Panc1 (cell line): ENCODE measurements around the gene IGF2R. TPM values are rescaled to one million over a fixed set of nuclear protein-coding genes. Genes with fewer than 3 reads are reported as not detected.

Source experiments
- ATAC-seq: fragments of 200-7000 bp; cut with Tn5 transposase; 2 replicates; pipeline ENCODE4 v1.9.1; 2020; ENCODE audit warnings: mild to moderate bottlenecking, moderate library complexity
- BruUV-seq: library from RNA; stranded (reverse); fragments of 400-500 nt; replicated peaks from 2 replicates; lab custom pipeline; 2021; lab: Mats Ljungman, UMichigan
- CTCF ChIA-PET: fragments of 300-600 bp; sonication (Branson Sonifier 250); formaldehyde crosslinking; loops from one replicate; lab custom pipeline; 2022; ENCODE audit warnings: antibody characterized with exemption; lab: Charles Lee
- POLR2A ChIA-PET: fragments of 300-600 bp; sonication (Branson Sonifier 250); formaldehyde crosslinking; loops from one replicate; lab custom pipeline; 2022; ENCODE audit warnings: antibody characterized with exemption; lab: Charles Lee
- DNase-seq: peaks from one replicate; pipeline ENCODE4 v3.0.0-alpha.2; 2010; ENCODE audit warnings: low read depth, low spot score
- H3K27ac ChIP-seq: 2 replicates; pipeline ENCODE4 v1.5.1; 2011; ENCODE audit warnings: mild to moderate bottlenecking, low read length, inconsistent platforms
- H3K27me3 ChIP-seq: fragments of 200-500 bp; sonication (Bioruptor generic); 2 replicates; pipeline ENCODE4 v1.6.0; 2014; ENCODE audit warnings: low read length, inconsistent platforms; ENCODE audit not compliant: control insufficient read depth, insufficient read depth
- H3K36me3 ChIP-seq: fragments of 200-500 bp; sonication (Bioruptor generic); 2 replicates; pipeline ENCODE4 v1.5.1; 2014; ENCODE audit warnings: inconsistent platforms, mild to moderate bottlenecking, low read length, moderate library complexity; ENCODE audit not compliant: control insufficient read depth, insufficient read depth
- H3K4me1 ChIP-seq: 2 replicates; pipeline ENCODE4 v1.5.1; 2011; ENCODE audit warnings: inconsistent platforms, mild to moderate bottlenecking, low read length, moderate library complexity; ENCODE audit not compliant: control insufficient read depth, insufficient read depth
- H3K4me3 ChIP-seq, 2 experiments: 2 replicates each; pipeline ENCODE4 v1.5.1; 2011 to 2012; ENCODE audit warnings: low read depth in 2 of 2, low read length in 2 of 2, mild to moderate bottlenecking in 2 of 2, inconsistent platforms in 1 of 2, moderate library complexity in 1 of 2
- H3K9me3 ChIP-seq: fragments of 200-500 bp; sonication (Bioruptor generic); 2 replicates; pipeline ENCODE4 v1.5.1; 2014; ENCODE audit warnings: low read depth, mild to moderate bottlenecking, inconsistent platforms, low read length, moderate library complexity; ENCODE audit not compliant: control insufficient read depth, insufficient read depth
- CTCF ChIP-seq: fragments of 450-650 bp; IDR thresholded peaks from 2 replicates; pipeline ENCODE4 v1.5.1; 2017; ENCODE audit warnings: mild to moderate bottlenecking
- POLR2AphosphoS5 ChIP-seq: IDR thresholded peaks from 2 replicates; pipeline ENCODE4 v1.6.1; 2012; ENCODE audit warnings: mild to moderate bottlenecking, low read depth, low read length, moderate library complexity
- SIN3A ChIP-seq: IDR thresholded peaks from 2 replicates; pipeline ENCODE4 v1.6.1; 2012; ENCODE audit warnings: low read depth, mild to moderate bottlenecking, low read length, moderate library complexity, borderline replicate concordance; ENCODE audit not compliant: insufficient read depth
- TCF7L2 ChIP-seq: IDR thresholded peaks from 2 replicates; pipeline ENCODE4 v1.6.1; 2011; ENCODE audit warnings: mild to moderate bottlenecking, low read depth, low read length, inconsistent platforms
- in situ Hi-C: cut with HindIII; loops from 2 replicates; pipeline ENCODE4 v1.10.0; 2016; ENCODE audit warnings: low sequenced_read_pairs, low pct_unique_long_range_greater_than_20kb
- intact Hi-C: fragments of 100-400 bp; cut with micrococcal nuclease; formaldehyde crosslinking; loops from one replicate; pipeline ENCODE4 v1.10.0; 2022; ENCODE audit not compliant: unreplicated experiment
- total RNA-seq: library from RNA; stranded (reverse); gene quantifications from one replicate; pipeline ENCODE4 v1.2.1, GENCODE V29; 2021; ENCODE audit not compliant: unreplicated experiment
- TF ChIP-seq, protein P1 (sequence below), 2 experiments: IDR thresholded peaks; 2 replicates each; pipeline ENCODE4 v1.6.1; 2011 to 2012; ENCODE audit warnings: low read depth in 2 of 2, control low read depth in 1 of 2, low read length in 1 of 2, mild to moderate bottlenecking in 1 of 2, moderate library complexity in 1 of 2; ENCODE audit not compliant: insufficient read depth in 1 of 2

IGF2R gene
- total RNA-seq, 1 experiment from 2014 or later, result 163 TPM

DNA sequence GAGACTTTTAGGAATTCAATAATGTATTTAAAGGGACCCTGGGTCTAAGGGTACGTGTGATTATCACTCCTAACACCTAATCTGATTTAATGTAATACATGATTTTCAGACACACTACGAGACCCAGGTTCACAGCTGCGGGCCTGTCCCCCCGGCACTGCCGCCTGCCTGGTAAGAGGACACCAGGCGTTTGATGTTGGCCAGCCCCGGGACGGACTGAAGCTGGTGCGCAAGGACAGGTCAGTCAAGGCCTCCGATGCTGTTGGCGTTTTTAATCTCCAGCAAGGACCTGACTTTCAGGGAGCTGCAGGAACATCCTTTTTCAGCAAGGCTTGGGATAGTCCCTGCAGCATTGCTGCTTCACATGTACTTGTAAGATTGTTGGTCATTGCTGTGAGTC, 58.2 kb downstream of the IGF2R start:
- peaks cover 12% of the 10 kb centered on the region; the same call in 1 of the 2 replicates for H3K36me3 ChIP-seq
- DNase-seq (no peak), ATAC-seq (no peak)
- H3K4me3 ChIP-seq, result no peak overlapping the region
- ChIA-PET POLR2A (no interaction called here), CTCF (no interaction called here)
- intact Hi-C loops (no loop called here), in situ Hi-C loops (no loop called here)
- no peaks in the 10 kb centered on the region for H3K27me3 ChIP-seq
- no TSS peak for BruUV-seq
- TF ChIP-seq SIN3A (no peak), POLR2AphosphoS5 (no peak), CTCF (no peak), TCF7L2 (no peak)
- TF ChIP-seq, protein P1, sequence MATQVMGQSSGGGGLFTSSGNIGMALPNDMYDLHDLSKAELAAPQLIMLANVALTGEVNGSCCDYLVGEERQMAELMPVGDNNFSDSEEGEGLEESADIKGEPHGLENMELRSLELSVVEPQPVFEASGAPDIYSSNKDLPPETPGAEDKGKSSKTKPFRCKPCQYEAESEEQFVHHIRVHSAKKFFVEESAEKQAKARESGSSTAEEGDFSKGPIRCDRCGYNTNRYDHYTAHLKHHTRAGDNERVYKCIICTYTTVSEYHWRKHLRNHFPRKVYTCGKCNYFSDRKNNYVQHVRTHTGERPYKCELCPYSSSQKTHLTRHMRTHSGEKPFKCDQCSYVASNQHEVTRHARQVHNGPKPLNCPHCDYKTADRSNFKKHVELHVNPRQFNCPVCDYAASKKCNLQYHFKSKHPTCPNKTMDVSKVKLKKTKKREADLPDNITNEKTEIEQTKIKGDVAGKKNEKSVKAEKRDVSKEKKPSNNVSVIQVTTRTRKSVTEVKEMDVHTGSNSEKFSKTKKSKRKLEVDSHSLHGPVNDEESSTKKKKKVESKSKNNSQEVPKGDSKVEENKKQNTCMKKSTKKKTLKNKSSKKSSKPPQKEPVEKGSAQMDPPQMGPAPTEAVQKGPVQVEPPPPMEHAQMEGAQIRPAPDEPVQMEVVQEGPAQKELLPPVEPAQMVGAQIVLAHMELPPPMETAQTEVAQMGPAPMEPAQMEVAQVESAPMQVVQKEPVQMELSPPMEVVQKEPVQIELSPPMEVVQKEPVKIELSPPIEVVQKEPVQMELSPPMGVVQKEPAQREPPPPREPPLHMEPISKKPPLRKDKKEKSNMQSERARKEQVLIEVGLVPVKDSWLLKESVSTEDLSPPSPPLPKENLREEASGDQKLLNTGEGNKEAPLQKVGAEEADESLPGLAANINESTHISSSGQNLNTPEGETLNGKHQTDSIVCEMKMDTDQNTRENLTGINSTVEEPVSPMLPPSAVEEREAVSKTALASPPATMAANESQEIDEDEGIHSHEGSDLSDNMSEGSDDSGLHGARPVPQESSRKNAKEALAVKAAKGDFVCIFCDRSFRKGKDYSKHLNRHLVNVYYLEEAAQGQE (IDR thresholded peaks at IDR 0.05; ENCODE audit: insufficient read depth in 1 of 2, low read depth in 2 of 2, low read length in 1 of 2), result no peak
- no peak overlapping the region for H3K27ac ChIP-seq
- no peaks in the 10 kb centered on the region for H3K4me1 ChIP-seq
- no peaks in the 10 kb centered on the region for H3K9me3 ChIP-seq

GRCh38 chr6:160027931-160028330, 59.0 kb downstream of the IGF2R start:
- CTCF ChIA-PET, result interaction anchor here (0.7 kb wide), 1 partner anchor 50 kb away, joined by 5 read pairs; no protein-coding TSS in a partner anchor
- POLR2A ChIA-PET, result no interaction called here
- TF ChIP-seq TCF7L2 (no peak), POLR2AphosphoS5 (no peak), CTCF (no peak), SIN3A (no peak)
- TF ChIP-seq, protein P1 (IDR thresholded peaks at IDR 0.05; ENCODE audit: insufficient read depth in 1 of 2, low read depth in 2 of 2, low read length in 1 of 2), result no peak
- Histone ChIP-seq H3K27me3 (no peaks in the 10 kb centered on the region), H3K4me3 (no peak overlapping the region), H3K36me3 (peaks cover 14% of the 10 kb centered on the region), H3K9me3 (no peaks in the 10 kb centered on the region), H3K4me1 (no peaks in the 10 kb centered on the region), H3K27ac (no peak overlapping the region)
- ATAC-seq (no peak), DNase-seq (no peak)
- in situ Hi-C loops, result no loop called here
- no TSS peak for BruUV-seq
- intact Hi-C loops, result no loop called here
